T-helper 1 cell treated with Interleukin-12 subunit alpha and Interleukin-12 subunit beta and Interleukin-4 antibody, amounts not matched to agents 30 ng/mL and 1 ng/mL, for 36 hours (primary cell): ENCODE results near the gene PTPRA. TPM values are rescaled to one million over a fixed set of nuclear protein-coding genes. Genes with fewer than 3 reads are reported as not detected.

ENCODE experiments used
- intact Hi-C: fragments of 100-400 bp; cut with micrococcal nuclease; formaldehyde crosslinking; loops from one replicate; pipeline ENCODE4 v1.15.1; 2024
- total RNA-seq: library from RNA; stranded (reverse); gene quantifications from 2 replicates; pipeline ENCODE4 v1.2.3, GENCODE V29; 2022

The PTPRA gene
- total RNA-seq, 1 donor from 2014 or later = 67.0 TPM

DNA sequence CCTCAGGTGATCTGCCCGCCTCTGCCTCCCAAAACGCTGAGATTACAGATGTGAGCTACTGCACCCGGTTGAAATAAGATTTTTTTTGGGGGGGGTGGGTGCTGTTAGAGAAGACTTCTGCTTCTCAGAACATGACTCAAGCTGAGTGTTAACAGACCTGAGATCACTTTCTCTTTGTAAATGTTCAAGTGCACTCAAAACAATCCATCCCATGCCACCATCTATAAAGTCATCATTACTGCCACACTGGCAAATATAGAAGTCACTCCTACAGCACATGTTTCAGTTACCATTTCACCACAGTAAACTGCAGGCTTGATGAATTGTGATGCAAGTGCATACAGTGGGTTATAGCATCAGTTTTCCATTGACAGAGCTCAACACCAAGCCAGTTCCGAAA is 23.8 kb upstream of the PTPRA start:
- intact Hi-C loops = loop anchor here (10.0 kb wide), 1 partner anchor 745 kb away; the partner anchor contains the start of gene STK35

DNA sequence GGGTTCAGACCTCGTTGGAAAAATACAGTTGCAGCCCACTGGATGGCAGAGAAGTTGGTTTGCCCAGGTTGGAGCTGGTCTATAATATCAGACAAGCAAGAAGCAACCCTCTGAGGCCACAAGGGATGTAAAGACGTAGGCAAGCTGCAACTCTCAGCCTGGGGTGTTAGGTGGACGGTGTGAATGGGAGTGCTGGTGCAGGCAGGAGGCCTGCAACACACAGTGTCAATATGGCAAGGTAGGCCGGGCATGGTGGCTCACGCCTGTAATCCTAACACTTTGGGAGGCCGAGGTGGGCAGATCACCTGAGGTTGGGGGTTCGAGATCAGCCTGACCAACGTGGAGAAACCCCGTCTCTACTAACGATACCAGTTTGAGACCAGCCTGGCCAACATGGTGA is 22.2 kb upstream of the PTPRA start:
- intact Hi-C loops = loop anchor here (5.0 kb wide), 1 partner anchor 109 kb away; no protein-coding TSS in a partner anchor

DNA sequence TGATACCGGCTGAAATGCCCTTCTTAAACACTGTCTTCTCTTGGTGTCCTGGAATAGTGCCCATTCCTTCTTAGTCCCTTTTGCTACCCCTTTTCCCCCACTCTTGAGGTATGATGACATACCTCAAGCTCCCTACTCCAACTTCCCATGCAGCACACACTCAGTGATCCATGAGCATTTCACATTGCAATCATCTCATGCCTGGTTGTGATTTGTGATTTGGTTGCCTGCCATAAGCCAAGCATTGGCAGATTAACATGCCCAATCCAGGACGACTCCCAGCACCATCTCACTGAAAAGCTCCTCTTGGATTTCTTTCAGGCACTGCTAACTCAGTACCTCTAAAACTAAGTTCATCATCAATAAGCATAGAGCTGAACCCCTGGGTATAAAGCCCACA is 14.7 kb upstream of the PTPRA start:
- intact Hi-C loops = no loop called here

DNA sequence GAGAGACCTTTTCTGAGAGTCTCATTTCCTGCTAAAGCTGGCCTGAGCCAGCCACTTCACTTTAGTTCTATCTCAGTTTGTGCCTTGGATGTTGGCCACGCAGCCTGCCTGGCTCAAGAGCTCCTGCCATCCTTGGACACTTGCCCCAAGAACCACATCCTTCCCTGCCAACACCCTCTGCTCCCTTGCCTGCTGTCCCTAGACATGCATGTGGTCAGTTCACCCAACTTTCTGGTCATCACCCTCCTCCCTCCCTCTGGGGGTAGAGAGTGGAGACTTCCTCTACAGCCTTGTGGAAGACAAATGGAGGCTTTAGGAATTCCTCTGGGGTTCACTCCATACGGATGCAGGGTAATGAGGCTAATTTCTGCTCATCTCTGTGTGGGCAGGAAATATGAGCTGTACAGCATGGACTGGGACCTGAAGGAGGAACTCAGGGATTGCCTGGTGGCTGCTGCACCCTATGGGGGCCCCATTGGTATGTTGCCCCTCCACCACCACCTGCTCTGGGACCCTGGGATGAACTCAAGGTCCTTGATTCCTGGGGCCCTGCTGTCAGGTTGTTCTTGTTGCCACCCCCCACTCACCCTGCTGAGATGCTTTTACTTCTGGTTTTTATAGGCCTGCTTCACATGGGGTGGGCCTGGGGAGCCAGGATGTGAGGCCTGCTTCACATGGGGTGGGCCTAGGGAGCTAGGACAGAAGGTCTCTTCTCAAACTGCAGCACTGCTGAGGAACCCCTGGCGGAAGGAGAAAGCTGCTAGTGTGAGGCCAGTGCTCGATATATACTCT is 13.8 kb upstream of the PTPRA start:
- intact Hi-C loops = no loop called here

DNA sequence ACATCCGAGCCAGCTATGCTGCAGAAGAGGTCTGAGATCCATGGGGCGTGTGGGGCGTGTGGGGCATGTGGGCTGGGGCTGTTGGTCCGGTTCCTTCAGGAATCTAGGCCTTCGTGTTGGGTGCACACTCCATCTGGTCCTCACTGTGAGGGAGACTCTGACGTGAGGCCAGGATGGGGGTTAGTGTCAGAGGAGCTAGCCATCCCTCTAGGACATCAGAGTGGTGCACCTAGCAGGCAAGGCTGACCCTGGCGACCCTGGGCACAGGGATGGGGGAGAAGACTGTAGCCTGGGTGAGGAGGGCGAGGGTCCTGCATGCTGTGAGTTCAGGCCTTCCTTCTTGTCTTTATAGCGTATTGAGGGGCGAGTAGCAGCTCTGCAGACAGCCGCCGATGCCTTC is 8.7 kb upstream of the PTPRA start:
- intact Hi-C loops = no loop called here

DNA sequence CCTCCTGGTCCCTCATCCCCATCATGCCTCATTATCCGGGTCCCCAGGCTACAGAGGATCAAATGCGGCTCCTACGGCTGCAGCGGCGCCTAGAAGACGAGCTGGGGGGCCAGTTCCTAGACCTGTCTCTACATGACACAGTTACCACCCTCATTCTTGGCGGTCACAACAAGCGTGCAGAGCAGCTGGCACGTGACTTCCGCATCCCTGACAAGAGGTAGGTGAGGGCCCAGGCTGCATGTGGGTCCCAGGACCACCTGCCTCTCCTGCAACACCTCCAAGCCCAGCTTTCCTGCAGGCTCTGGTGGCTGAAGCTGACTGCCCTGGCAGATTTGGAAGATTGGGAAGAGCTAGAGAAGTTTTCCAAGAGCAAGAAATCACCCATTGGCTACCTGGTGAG is 8.2 kb upstream of the PTPRA start:
- intact Hi-C loops = no loop called here

DNA sequence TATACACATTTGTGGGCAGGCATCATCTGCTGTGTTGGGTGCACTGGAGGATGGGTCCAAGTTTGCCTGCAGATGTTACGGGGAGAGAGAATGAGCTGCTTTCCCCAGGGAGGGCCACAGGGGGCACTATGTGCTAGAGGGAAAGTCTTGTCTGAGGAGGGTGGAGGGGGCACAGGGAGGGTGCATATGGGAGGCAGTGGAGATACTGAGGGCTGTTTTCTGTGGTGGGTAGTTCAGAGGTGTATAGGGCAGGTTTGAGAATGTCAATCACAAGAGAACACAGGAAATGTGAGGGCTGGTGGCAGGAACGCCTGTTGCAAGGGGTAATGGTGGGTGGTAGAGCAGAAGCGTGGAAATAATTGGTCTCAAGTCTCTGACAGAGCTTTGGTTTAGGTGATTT is 7.7 kb upstream of the PTPRA start:
- intact Hi-C loops = no loop called here

DNA sequence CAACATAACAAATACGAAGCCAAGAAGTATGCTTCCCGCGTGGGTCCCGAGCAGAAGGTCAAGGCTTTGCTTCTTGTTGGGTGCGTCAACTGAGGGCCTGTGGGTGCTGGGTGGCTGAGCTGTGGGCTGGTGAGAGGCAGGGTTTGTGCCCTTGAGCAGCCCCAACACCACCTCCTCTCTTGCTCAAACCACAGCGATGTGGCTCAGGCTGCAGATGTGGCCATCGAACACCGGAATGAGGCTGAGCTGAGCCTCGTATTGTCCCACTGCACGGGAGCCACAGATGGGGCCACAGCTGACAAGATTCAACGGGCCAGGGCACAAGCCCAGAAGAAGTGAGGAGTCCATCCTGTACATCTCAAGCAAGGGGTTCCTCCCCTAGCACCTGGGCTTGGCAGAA is 7.0 kb upstream of the PTPRA start:
- intact Hi-C loops = no loop called here

DNA sequence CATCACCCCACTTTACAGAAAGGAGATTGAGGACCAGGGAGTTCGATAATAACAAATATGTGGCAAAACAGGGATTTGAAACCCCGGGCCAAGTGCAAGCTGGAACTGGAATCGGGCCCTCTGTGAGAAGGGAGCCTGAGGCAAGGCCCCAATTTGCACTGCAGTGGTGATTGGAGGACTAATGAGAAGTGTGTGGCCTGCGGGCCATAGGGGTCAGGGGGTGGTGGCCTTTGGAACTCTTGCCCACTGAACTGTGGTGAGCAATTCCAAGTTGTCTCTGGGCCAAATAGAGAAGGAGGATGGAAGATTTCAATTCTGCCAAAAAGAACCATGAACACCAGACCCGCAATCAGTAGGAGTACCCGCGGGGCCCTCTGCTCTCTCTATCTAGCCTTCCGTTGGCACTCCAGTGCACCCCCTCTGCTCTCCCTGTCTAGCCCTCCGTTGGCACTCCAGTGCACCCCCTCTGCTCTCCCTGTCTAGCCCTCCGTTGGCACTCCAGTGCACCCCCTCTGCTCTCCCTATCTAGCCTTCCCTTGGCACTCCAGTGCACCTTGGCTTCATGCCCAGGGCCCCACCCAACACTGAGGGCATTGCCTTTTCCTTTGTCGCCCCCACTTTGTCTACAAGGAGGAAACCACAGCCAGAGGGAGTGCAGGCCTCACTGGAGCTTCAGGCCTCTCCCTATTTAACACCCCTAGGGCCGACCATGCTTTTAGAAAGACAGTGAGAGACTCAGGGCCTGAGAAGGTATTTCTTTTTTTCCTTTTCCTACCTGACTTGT is 6.0 kb upstream of the PTPRA start:
- intact Hi-C loops = no loop called here

DNA sequence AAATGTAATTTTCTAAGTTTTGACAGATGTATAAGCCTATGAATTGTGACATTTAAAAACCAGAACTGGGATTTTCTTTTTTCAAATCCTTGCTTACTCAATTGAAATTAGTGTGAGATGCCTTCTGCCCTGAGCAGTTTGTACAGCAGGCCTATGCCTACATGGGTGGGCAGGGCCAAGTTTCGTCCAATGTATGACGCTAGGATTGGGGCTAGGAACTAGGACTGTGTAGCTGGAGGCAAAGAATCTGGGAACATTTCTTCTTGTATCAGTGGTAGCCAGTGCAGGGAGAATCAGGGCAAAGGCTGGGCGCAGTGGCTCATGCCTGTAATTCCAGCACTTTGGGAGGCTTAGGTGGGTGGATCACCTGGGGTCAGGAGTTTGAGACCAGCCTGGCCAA is 3.9 kb upstream of the PTPRA start:
- intact Hi-C loops = no loop called here

DNA sequence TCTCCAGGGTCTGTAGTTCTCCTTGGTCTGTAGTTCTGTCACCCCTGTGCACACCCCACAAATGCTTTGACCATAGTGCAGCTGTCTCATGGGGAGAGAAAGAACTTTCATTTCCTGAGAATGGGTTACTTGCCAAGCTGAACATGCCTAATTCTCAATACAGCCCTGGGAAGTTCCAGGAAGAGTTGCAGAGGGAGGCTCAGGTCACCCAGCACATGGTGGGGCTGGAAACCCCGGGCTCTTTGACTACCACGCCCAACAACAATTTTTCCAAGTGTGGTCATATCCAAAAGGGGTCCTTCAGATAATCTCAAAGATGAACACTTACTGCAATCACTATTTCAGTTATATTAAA is 2.2 kb upstream of the PTPRA start:
- intact Hi-C loops = loop anchor here (1.0 to 5.0 kb wide), 4 partner anchors 129 to 399 kb away; partner anchors contain the start of genes SNRPB and ZNF343

DNA sequence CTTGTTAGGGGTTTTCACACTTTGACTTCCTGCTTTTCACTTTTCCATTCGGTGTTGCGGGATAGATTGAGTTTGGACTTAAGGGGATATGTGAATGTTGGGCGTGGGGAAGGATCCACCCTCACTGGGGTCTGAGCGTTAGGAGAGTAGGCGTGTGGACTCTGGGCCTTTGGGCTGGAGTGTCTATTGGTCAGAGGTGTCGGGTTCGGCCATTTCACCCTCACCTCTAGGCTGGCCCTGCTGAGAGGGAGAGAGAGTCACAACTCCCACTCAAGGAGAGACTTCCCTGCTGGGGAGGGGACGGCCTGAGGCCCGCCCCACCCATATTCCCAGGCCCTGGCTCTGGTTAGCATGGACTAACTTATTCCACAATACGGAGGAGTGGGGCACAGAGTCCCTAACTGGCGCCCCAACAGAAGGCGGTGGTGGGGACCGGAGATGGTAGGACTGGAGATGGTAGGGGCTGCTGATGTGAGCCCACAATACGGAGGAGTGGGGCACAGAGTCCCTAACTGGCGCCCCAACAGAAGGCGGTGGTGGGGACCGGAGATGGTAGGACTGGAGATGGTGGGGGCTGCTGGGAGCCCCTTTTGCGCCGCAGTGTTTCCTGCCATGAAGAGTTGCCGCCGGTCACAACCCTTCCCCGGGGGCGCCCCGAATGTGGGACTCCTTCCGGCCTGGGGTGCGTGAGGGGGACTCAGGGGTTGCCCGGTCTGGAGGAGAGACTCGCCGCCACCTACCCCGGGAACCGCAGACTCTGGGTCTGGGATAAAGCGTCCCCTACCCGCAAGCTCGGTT is 1.4 kb upstream of the PTPRA start:
- intact Hi-C loops = loop anchor here (1.0 to 5.0 kb wide), 6 partner anchors 19 to 400 kb away; partner anchors contain the start of genes SNRPB and ZNF343

DNA sequence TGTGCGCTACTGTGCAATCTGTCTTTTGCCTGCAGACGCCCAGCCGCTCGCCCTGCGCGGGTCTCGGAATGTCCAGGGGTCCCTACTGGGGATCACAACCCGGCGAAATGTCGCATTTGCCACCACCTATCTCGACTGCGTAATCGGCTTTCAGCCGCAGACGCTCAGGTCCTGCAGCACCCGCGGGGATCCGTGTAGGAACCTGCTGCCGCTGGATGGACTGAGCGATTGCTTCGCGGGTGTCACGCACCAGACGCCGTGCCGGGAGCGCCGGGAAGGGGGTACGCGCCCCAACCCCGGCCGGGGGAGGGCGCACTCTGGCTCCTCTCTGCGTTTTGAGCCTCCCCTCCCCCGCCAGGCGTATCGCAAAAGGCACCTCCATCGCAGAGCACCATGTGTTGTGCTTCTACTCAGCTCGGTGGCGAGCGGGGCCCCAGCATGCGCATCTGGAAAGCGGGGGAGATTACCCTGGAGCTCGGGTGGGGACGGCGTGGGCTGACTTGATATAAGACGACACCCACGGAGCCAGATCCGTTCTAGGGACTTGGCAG is 747 bp upstream of the PTPRA start:
- intact Hi-C loops = loop anchor here (1.0 to 5.0 kb wide), 10 partner anchors 20 to 400 kb away; partner anchors contain the start of genes NOP56, PCED1A, SNRPB and VPS16

DNA sequence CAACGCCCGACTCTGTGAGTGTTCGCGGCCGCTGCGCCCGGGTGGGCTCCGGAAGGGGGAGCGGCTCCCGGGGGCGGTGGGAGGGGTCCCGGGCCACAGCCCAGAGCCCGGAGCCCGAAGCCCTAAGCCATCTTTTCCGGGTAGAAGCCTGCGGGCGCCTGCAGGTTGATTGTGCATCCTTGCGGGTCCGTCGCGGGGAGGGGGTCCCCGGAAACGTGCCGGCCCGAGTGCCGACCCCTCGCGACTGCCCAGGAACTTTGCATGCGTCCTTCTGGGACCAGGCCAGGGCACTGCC is 413 bp downstream of the PTPRA start:
- intact Hi-C loops = loop anchor here (1.0 to 5.0 kb wide), 10 partner anchors 21 to 401 kb away; partner anchors contain the start of genes NOP56, PCED1A, SNRPB and VPS16

DNA sequence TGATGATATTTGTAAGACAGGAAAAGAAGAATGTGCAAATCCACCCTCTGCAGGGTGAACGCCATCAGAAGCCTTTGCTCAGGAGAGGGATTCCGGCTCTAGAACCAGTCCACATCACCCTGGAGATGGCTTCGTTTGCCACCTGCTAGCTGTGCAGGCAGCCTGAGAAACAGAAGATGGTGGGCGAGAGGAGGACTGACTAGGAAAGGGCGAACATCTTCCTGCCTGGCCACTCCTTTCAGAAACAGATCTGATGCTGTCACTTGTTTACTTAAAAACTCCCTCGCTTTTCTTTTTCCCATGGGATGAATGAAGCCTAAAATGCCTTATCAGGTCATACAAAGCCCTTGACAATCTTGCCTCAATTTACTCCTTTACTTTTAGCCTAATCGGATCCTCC is 1.2 kb downstream of the PTPRA start:
- intact Hi-C loops = loop anchor here (5.0 kb wide), 3 partner anchors 132 to 402 kb away; partner anchors contain the start of genes SNRPB and ZNF343

DNA sequence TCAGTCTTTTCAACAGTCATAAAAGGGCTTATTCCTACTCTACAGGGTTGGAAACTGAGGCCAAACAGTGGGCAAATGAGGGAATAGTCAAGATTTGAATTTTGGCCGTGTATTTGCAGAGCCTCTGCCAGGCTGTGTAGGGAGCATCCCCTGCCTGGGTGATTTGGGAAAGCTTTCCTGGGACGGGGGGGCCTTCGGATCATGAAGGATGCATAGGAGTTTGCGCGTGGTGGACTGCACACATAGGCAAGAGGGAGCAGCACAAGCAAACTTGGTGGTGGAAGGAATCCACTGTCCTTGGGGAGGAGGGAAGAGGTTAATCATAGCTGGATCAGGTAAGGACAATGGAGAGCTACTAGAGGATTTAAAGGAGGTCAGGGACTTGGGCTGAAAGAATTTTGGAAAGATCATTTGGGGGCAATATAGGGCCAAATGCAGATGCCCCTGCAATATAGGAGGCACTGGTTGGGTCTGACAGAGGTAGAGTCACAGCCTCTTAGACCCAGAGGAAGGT is 2.5 kb downstream of the PTPRA start:
- intact Hi-C loops = no loop called here

DNA sequence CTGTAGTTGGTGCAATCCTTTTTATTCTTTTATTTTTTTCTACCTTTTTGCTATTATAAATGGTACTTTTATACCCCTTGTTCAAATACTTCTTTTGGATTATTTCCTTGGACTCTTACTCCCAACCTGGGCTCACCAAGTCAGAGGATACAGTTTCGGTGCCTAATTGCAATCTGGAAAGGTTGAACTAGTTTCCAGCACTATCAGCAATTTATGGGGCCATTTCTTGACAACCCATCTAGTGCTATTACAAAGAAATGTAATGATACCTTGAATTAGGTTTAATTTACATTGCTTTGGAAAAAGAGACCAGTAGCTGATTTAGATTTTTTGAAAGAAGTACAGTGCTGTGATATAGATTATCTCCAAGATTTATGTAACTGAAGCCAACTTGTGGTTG is 5.2 kb downstream of the PTPRA start:
- intact Hi-C loops = no loop called here

DNA sequence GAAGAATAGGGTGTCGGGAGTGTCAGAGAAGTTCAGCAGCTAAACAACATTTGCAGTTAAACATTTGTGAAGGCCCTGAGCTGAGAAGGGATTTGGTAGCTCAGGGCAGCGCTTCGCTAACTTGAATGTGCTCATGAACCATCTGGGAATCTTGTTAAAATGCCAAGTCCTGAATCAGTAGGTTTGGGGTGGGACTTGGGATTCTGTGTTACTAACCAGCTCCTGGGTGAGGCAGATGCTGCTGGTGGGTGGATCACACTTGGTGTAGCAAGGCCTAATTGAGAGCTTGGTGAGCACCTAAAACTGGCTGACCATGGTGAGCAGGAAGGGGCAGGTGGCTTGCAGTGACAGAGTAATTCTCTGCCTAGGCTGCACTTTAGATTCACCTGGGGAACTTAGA is 5.9 kb downstream of the PTPRA start:
- intact Hi-C loops = no loop called here

DNA sequence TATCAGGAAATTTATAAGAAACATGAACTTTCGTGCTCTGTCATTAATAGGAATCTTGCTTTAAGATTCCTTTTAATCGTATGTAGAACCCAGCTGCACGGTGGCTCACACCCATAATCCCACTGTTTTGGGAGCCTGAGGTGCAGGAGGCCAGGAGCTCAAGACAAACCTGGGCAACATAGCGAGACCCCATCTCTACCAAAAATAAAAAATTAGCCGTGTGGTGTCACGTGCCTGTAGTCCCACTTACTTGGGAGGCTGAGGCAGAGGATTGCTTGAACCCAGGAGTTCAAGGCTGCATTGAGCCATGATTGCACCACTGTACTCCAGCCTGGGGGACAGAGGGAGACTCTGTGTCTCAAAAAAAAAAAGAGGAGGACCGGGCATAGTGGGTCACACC is 7.4 kb downstream of the PTPRA start:
- intact Hi-C loops = loop anchor here (5.0 kb wide), 1 partner anchor 37 kb away; no protein-coding TSS in a partner anchor

DNA sequence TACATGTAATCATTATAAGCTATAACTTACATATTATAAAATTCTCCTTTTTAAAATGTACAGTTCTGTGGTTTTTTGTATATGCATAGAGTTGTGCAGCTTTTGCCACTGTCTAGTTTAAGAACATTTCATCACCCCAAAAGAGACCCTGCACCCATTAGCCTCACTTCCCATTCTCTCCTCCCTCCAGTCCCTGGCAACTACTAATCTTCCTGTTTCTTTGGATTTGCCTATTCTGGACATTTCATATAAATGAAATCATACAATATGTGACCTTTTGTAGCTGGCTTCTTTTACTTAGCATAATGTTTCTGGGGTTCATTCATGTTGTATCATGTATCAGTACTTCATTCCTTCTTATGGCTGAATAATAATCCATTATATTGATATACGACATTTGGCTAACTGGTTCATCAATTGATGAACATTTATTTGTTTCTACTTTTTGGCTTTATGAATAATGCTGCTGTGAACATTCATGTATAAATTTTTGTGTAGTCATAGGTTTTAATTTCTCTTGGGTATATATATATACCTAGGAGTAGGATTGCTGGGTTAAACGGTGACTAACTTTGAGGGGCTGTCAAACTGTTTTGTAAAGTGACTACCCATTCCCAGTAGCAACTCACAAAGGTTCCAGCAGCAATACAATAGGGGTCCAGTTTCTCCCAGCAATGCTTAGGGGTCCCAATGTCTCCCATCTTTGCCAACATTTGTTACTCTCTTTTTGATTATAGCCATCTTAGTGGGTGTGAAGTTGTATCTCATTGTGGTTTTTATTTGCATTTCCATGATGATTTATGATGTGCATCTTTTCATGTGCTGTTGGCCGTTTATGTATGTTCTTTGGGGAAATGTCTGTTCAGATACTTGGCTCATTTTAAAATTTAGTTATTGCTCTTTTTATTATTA is 10.7 kb downstream of the PTPRA start:
- intact Hi-C loops = loop anchor here (5.0 kb wide), 1 partner anchor 33 kb away; no protein-coding TSS in a partner anchor
